Mucosa of descending colon (tissue), 3 donors: Measurements from ENCODE around the gene KLHL9. TPM values are rescaled to one million over a fixed set of nuclear protein-coding genes. Genes with fewer than 3 reads are reported as not detected.

Source experiments
- ATAC-seq: fragments of 200-7000 bp; cut with Tn5 transposase; one replicate; pipeline ENCODE4 v1.9.1; 2020; ENCODE audit warnings: mild to moderate bottlenecking, moderate library complexity
- DNase-seq, 3 donors: peaks; one replicate each; pipeline ENCODE4 v3.0.0-alpha.2; 2020
- H3K36me3 ChIP-seq: fragments of 200-600 bp; one replicate; pipeline ENCODE4 v1.8.0; 2021; ENCODE audit warnings: low read depth, mild to moderate bottlenecking
- H3K4me1 ChIP-seq: fragments of 200-600 bp; one replicate; pipeline ENCODE4 v1.8.0; 2021; ENCODE audit warnings: low read depth, mild to moderate bottlenecking
- H3K4me3 ChIP-seq: fragments of 200-600 bp; one replicate; pipeline ENCODE4 v1.8.0; 2021; ENCODE audit warnings: mild to moderate bottlenecking
- H3K9me3 ChIP-seq: fragments of 200-600 bp; one replicate; pipeline ENCODE4 v1.8.0; 2021; ENCODE audit warnings: mild to moderate bottlenecking
- intact Hi-C, 2 donors: fragments of 100-400 bp; cut with DNase I in 1 of 2; cut with micrococcal nuclease in 1 of 2; formaldehyde crosslinking; loops; one replicate each; pipeline versions ENCODE4 v1.11.0 to v1.11.1; 2022; cut with DNase I, micrococcal nuclease
- total RNA-seq, 3 donors: library from RNA; stranded (reverse); fragmentation: NEBNext Ultra II Directional in 2 of 3; extraction: Animal tissue kit (Norgen Biotek cat#: 25700) in 2 of 3; gene quantifications; one replicate each; pipeline versions ENCODE4 v1.2.1 to v1.2.4, GENCODE V29; 2021 to 2023
- TF ChIP-seq, protein P1 (sequence below): fragments of 200-600 bp; IDR thresholded peaks from one replicate; pipeline ENCODE4 v1.8.0; 2022; ENCODE audit warnings: antibody characterized with exemption, mild to moderate bottlenecking
- donor health status: DM: no; HTN: no; CAD: no; lungs with moderate emphysema.
- donor health status: DM: no; HTN: no; CAD: no.
- donor health status: DM: no; HTN: yes; CAD: no.

Gene KLHL9
- total RNA-seq, 3 donors from 2014 or later: 21.8 to 23.9 (median 23.4) TPM

DNA sequence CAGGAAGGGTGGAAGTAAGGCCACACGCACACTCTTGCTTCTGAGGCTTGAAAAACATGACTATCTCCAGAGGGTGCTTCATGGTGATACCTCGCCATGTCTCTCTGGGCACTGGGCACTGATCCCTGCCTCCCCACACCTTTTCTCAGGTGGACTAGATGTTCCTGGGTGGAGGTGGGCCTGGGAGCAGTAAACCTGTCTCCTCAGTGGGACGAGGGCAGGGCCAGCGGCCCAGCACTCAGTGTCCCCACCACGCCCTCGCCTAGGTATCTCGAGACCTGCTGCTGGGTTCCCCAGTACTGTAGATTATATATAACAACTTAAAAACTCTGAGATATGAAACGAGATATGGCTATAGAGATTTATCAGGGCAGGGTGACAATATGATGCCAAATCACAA, 27.1 kb upstream of the KLHL9 start:
- DNase-seq (no peak), ATAC-seq (no peak)
- intact Hi-C loops: no loop called here
- Histone ChIP-seq H3K36me3 (no peaks in the 10 kb centered on the region), H3K9me3 (no peaks in the 10 kb centered on the region), H3K4me3 (no peak overlapping the region), H3K4me1 (no peaks in the 10 kb centered on the region)
- TF ChIP-seq, protein P1, sequence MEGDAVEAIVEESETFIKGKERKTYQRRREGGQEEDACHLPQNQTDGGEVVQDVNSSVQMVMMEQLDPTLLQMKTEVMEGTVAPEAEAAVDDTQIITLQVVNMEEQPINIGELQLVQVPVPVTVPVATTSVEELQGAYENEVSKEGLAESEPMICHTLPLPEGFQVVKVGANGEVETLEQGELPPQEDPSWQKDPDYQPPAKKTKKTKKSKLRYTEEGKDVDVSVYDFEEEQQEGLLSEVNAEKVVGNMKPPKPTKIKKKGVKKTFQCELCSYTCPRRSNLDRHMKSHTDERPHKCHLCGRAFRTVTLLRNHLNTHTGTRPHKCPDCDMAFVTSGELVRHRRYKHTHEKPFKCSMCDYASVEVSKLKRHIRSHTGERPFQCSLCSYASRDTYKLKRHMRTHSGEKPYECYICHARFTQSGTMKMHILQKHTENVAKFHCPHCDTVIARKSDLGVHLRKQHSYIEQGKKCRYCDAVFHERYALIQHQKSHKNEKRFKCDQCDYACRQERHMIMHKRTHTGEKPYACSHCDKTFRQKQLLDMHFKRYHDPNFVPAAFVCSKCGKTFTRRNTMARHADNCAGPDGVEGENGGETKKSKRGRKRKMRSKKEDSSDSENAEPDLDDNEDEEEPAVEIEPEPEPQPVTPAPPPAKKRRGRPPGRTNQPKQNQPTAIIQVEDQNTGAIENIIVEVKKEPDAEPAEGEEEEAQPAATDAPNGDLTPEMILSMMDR: no peak

DNA sequence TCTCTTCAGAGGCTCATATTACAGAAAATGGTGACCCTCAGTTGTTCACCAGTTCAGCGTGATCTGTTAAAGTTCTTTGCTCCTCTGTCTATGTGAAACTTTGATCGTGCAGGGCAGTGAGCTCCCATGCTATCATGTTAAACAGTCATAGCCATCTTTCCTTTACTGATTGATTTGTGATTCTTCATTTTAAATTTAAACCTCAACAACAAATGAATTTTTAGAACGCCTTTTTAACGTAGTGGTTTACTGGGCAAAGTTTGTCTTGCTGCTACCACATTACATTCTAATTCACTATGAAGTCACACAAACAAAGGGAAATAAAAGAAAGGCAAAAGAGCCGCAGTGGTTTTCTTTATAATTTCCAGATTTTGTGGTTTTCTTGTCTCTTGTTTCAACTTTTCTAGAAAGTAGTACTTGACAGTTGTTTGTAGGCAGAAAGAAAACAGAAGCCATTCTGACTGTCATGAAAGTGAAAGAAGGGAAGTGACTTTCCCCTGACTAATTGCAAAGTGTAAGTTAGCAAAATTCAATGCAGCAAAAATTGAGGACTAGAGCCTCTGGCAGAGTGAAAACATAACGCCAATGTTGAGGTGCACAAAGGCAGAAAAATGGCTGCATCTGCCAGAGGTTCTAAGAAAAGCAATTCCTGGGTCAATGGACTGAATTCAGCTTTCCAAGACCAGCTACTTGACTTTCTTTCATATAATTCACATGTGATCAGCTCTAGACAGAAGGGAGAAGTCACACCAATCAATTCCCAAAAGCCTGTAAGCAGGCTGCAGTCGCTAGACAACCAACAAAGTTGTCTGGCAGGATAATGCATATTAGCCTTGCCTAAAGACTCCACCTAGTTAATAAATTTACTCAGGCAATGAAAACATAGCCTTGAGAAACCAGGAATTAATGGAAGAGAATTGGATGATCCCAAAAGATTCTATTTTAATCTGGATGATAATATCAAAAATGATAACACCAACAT, 22.6 kb upstream of the KLHL9 start:
- DNase-seq (no peak), ATAC-seq (no peak)
- TF ChIP-seq, protein P1: no peak
- intact Hi-C loops: no loop called here
- Histone ChIP-seq H3K36me3 (no peaks in the 10 kb centered on the region), H3K9me3 (no peaks in the 10 kb centered on the region), H3K4me1 (no peaks in the 10 kb centered on the region), H3K4me3 (no peak overlapping the region)

DNA sequence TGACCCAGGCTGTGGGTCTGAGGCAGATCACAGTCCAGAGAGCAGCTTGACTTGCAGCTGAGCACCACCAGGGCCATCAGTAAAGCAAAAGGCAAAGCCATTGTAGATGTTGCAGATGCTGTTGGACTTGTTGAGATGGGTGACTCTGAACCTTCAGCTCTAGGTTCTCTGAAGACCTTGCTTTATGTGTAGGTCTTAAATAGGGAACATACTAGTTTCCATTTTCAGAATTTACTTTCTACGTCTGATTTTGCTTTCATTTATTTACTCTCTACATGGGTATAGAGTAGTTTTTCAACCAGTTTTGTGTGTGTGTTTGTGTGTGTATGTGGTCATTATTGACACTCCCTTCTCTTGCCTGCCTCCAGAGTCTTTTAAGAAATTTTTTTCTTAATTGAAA, 15.6 kb upstream of the KLHL9 start, which contains the start of gene IFNA6:
TSS of gene IFNA6 (minus strand) at position 101 of the 400 bp plus-strand sequence. CDS start at position 101, 0 bp downstream.
- Histone ChIP-seq H3K36me3 (no peaks in the 10 kb centered on the region), H3K4me1 (no peaks in the 10 kb centered on the region), H3K4me3 (no peak within 1 kb of the TSS), H3K9me3 (no peaks in the 10 kb centered on the region)
- ATAC-seq: no peak
- intact Hi-C loops: no loop called here
- TF ChIP-seq, protein P1: no peak
- DNase-seq: no peak

DNA sequence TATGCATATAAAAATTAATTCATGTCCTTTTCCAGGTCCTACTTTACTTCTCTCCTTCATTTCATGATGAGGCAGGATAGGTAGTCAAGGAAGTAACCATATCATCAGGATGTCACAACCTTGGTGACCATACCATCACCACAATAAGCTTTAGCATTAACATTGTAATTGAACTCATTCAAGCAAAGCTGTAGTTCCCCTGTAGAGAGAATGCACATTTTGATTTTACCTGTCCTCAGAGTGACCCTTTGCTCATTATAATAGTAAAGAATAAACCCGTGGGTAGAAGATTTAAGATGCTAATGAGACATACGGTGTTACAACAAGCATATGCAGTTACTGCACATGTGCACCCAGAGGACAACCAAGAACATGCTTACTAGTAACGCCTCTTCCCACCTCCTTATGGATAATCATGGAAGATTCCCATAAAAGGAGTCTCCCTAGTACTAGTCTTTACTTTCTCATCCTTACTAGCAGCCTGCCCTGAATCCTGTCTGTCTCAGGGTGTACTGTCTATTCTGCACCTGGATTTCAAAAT, 13.3 kb upstream of the KLHL9 start:
- DNase-seq (no peak), ATAC-seq (no peak)
- Histone ChIP-seq H3K9me3 (no peaks in the 10 kb centered on the region), H3K4me1 (no peaks in the 10 kb centered on the region), H3K36me3 (no peaks in the 10 kb centered on the region), H3K4me3 (no peak overlapping the region)
- TF ChIP-seq, protein P1: no peak
- intact Hi-C loops: no loop called here

DNA sequence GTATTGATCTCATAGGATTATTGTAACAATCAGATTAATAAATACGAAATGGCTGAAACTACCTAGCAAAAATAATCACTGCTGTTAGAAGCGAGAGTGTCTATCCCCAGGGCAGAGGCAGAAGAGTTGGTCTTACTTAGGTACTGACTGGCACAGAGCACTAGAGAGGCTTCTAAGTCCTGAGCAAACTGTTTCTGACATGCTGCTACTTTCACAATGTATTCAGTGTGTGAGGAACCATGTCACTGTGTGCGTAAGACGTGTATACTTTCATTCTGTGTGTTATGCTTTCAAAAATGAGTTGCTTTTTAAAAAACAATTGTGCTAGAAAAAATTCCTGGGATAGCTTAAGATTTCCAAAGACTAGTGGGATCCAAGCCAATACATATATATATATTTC, 5.5 kb upstream of the KLHL9 start:
- DNase-seq (no peak), ATAC-seq (no peak)
- TF ChIP-seq, protein P1: no peak
- no peaks in the 10 kb centered on the region for H3K36me3 ChIP-seq
- peaks cover 2% of the 10 kb centered on the region for H3K4me1 ChIP-seq
- H3K4me3 ChIP-seq: no peak overlapping the region
- no peaks in the 10 kb centered on the region for H3K9me3 ChIP-seq
- intact Hi-C loops: no loop called here
